ENCODE data around the gene PTAFR.
"Not testable (repeated sequence)": the region's sequence is repeated elsewhere in the genome, so short reads cannot be mapped to it uniquely, and the experiment has no call there.

Gene PTAFR

DNA sequence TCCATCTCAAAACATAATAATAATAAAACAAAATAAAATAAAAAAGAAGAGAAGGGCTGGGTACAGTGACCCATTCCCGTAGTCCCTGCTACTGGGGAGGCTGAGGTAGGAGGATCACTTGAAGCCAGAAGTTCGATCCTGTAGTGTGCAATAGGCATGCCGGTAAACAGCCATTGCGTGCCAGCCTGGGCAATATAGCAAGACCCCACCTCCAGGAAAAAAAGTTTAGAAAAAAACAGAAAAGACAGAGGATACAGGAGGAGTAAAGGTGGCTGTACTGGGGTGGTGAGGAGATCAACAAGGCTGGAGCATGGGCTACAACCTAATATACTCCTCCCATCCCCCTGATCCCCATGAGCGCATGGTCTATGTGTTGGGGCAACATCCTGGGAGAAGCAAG lies 30.8 kb downstream of the PTAFR start:
- no peak overlapping the region for H3K4me3 ChIP-seq (replicated peaks; ENCODE audit: low read depth, low read length)
- DNase-seq (ENCODE audit: low read depth) = no peak
- TF ChIP-seq, protein P1, sequence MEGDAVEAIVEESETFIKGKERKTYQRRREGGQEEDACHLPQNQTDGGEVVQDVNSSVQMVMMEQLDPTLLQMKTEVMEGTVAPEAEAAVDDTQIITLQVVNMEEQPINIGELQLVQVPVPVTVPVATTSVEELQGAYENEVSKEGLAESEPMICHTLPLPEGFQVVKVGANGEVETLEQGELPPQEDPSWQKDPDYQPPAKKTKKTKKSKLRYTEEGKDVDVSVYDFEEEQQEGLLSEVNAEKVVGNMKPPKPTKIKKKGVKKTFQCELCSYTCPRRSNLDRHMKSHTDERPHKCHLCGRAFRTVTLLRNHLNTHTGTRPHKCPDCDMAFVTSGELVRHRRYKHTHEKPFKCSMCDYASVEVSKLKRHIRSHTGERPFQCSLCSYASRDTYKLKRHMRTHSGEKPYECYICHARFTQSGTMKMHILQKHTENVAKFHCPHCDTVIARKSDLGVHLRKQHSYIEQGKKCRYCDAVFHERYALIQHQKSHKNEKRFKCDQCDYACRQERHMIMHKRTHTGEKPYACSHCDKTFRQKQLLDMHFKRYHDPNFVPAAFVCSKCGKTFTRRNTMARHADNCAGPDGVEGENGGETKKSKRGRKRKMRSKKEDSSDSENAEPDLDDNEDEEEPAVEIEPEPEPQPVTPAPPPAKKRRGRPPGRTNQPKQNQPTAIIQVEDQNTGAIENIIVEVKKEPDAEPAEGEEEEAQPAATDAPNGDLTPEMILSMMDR (IDR thresholded peaks at IDR 0.05; ENCODE audit: low read length, missing control alignments) = no peak

DNA sequence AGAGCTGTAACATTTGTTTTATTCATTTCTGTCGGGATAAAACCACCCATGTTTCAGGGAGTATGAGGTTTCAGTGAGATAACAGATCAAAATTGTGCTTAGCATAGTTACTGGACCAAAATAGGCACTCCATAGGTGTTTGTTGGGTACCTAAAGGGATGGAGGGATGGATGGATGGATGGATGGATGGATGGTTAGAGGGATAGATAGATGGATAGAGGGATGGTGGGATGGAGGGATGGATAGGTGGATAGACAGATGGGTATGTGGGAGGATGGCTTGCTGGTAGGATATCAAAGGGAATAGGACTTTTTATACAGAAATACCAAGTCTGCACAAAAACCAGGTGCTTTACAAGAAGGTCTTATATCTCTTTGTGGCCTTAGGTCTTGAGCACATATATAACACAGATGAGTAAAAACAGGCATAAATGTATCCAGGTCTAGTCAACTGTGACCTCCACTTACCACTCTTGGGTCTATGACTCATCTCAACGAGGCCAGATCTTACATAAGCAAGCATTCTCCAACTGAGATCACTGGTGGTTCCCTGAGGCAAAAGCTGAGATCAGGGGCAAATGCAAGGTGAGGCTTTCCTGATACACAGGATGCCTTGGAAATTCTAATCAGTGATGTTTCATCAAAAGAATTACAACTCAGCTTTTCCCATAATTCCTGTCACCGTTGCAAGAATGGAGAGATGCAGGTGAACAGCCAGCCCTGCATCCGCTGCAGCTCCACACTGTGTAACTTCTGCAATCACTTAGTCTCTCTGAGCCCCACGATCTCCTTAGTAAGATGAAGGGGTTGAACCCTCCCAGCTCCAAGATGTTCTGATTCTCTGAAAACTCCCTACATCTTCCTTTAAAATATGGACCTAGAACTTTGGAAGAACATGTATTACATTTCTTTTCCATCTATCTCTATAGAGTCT lies 32.0 kb downstream of the PTAFR start:
- TF ChIP-seq, protein P1 (IDR thresholded peaks at IDR 0.05; ENCODE audit: low read length, missing control alignments) = no peak
- H3K4me3 ChIP-seq (replicated peaks; ENCODE audit: low read depth, low read length) = no peak overlapping the region
- peak; percentile 54 for DNase-seq (ENCODE audit: low read depth)

DNA sequence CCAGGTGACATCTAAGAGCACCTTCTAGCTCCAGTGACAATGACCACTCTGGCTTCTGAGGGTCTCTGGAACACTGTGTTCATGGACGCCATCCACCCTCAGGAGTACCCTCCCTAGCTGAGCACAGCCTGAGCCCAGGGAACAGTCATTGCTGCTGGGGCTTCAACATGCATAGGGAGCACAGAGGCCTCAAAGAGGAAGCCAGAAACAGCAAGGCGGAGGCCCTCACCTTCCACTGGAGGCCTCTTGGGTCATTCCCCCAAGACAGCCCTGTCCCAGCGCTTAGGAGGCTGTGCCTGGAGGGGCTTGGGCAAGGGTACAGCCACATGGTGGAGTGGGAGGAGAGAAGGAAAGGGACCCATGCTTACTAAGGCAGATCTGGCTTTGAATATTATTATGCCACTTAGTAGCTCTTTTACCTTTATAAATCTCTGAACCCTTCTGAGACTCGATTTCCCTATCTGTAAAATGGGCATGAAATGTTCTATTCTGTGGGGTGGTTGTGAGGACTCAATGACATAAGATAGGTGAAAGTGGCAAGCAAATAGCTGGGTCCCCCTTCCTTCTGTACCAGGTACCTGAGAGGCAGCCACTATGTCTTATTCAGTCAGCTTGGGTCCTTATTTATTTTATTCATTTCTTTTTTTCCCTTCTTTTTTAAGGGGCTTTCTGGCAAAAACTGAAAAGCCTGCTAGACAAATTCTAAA lies 32.8 kb downstream of the PTAFR start:
- no peak overlapping the region for H3K4me3 ChIP-seq (replicated peaks; ENCODE audit: low read depth, low read length)
- DNase-seq (ENCODE audit: low read depth) = no peak
- TF ChIP-seq, protein P1 (IDR thresholded peaks at IDR 0.05; ENCODE audit: low read length, missing control alignments) = no peak

DNA sequence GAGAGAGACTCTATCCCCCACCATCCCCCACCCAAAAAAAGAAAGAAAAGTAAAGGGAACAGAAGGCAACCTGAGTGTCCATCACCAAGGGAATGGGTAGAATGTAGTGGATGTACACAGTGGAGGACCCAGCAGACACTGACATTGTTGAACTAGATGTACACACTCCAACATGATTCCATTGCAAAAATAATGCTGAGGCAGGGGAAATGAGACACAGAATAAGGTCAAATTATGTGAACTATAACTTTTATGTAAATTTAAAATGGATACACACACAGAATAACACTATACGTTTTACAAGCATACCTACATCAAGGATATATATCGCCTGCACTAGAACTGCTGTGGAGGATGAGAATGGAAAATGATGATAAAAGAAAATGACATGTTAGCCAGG lies 34.8 kb downstream of the PTAFR start:
- no peak overlapping the region for H3K4me3 ChIP-seq (replicated peaks; ENCODE audit: low read depth, low read length)
- TF ChIP-seq, protein P1 (IDR thresholded peaks at IDR 0.05; ENCODE audit: low read length, missing control alignments) = no peak
- DNase-seq (ENCODE audit: low read depth) = no peak

DNA sequence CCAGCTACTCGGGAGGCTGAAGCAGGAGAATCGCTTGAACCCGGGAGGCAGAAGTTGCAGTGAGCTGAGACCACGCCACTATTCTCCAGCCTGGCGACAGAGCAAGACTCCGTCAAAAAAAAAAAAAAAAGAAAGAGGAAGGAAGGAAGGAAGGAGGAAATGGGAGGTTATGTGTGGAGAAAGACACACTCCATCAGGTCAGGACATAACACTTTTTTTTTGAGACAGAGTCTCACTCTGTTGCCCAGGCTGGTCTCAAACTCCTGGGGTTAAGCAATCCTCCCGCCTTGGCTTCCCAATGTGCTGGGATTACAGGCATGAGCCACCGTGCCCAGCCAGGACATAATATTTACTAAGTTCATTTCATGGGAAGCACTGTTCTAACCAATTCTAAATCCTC lies 36.6 kb downstream of the PTAFR start:
- H3K4me3 ChIP-seq (replicated peaks; ENCODE audit: low read depth, low read length); DNase-seq (ENCODE audit: low read depth): not testable (repeated sequence)

DNA sequence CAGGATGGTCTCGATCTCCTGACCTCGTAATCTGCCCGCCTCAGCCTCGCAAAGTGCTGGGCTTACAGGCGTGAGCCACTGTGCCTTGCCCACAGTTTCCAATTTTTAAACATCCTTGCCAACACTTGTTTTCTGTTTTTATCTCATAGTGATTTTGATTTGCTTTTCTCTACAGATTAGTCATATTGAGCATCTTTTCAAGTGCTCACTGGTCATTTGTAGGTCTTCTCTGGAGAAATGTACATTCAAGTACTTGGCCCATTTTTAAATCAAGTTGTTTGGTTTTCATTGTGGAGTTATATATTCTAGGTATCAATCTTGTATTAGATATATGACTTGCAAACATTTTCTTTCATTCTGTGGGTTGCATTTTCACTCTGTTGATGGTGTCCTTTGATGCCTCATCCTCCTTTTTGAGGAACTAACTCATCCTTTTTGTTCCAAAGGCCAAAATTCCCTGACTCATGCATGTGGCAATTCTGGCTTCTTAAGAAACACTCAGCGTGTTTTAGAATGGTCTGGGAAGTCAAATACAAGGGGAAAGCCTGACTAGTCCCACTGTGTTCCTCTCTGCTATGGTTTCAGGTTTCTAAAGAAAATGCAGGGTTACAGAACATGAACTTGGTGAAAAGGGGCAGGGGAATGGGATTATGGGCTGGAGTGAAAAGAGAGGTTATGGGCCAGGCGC lies 37.3 kb downstream of the PTAFR start:
- TF ChIP-seq, protein P1 (IDR thresholded peaks at IDR 0.05; ENCODE audit: low read length, missing control alignments) = no peak
- DNase-seq (ENCODE audit: low read depth) = peak; percentile 78
- H3K4me3 ChIP-seq (replicated peaks; ENCODE audit: low read depth, low read length) = no peak overlapping the region

Data from fibroblast of pulmonary artery (primary cell).